B cell (primary cell): ENCODE data around the gene PAK6.

Experiments used
- CTCF ChIP-seq: fragments of 200-600 bp; IDR thresholded peaks from one replicate; pipeline ENCODE4 v1.8.0; 2022; ENCODE audit warnings: antibody characterized with exemption, mild to moderate bottlenecking
- EZH2 ChIP-seq: IDR thresholded peaks from 2 replicates; pipeline ENCODE4 v1.6.1; 2012; ENCODE audit warnings: borderline replicate concordance, low read depth, mild to moderate bottlenecking, moderate library complexity, low read length; ENCODE audit not compliant: insufficient read depth, poor library complexity, severe bottlenecking

GRCh38 chr15:40278026-40278425, 39.2 kb downstream of the PAK6 start:
- TF ChIP-seq CTCF (no peak), EZH2 (no peak)
